Left ventricle myocardium inferior (tissue), 1 donor: ENCODE measurements around the gene PRCP. TPM values are rescaled to one million over a fixed set of nuclear protein-coding genes. Genes with fewer than 3 reads are reported as not detected.
A peak's percentile ranks its signal among the peaks of the same experiment; 100 is the strongest.

Experiments used
- DNase-seq: peaks from one replicate; pipeline ENCODE4 v3.0.0-alpha.2; 2020
- H3K27ac ChIP-seq: fragments of 200-600 bp; replicated peaks from 2 replicates; pipeline ENCODE4 v1.8.0; 2021
- H3K27me3 ChIP-seq: fragments of 200-600 bp; 2 replicates; pipeline ENCODE4 v1.8.0; 2021; ENCODE audit warnings: low read depth
- H3K36me3 ChIP-seq: fragments of 200-600 bp; 2 replicates; pipeline ENCODE4 v1.8.0; 2021
- H3K4me1 ChIP-seq: fragments of 200-600 bp; 2 replicates; pipeline ENCODE4 v1.8.0; 2021
- H3K4me3 ChIP-seq: fragments of 200-600 bp; 2 replicates; pipeline ENCODE4 v1.8.0; 2021; ENCODE audit warnings: mild to moderate bottlenecking, moderate library complexity
- H3K9me3 ChIP-seq: fragments of 200-600 bp; replicated peaks from 2 replicates; pipeline ENCODE4 v1.8.0; 2021
- CTCF ChIP-seq: fragments of 200-600 bp; IDR thresholded peaks from 2 replicates; pipeline ENCODE4 v1.8.0; 2021; ENCODE audit warnings: antibody characterized with exemption, mild to moderate bottlenecking, borderline replicate concordance
- intact Hi-C: fragments of 100-400 bp; cut with micrococcal nuclease; formaldehyde crosslinking; loops from one replicate; pipeline ENCODE4 v1.11.0; 2022
- total RNA-seq: library from RNA; stranded (reverse); fragmentation: NEBNext Ultra II Directional; extraction: Animal tissue kit (Norgen Biotek cat#: 25700); gene quantifications from one replicate; pipeline ENCODE4 v1.2.1, GENCODE V29; 2021
- donor health status: DM: no; HTN: yes; CAD: no; lungs with severe emphysema.

Gene PRCP
- total RNA-seq, 1 donor from 2014 or later = 40.2 TPM

GRCh38 chr11:82899186-82899820 lies 927 bp downstream of the PRCP start:
- peak overlapping the region; percentile 91 for H3K27ac ChIP-seq
- intact Hi-C loops = no loop called here
- no peaks in the 10 kb centered on the region for H3K27me3 ChIP-seq
- no peak for DNase-seq
- peaks cover 58% of the 10 kb centered on the region for H3K4me1 ChIP-seq
- no peak for TF ChIP-seq CTCF
- H3K36me3 ChIP-seq = no peaks in the 10 kb centered on the region
- H3K4me3 ChIP-seq = peak overlapping the region; percentile 82
- H3K9me3 ChIP-seq = no peaks in the 10 kb centered on the region

- Histone ChIP-seq H3K4me1 (peaks cover 66% of the 10 kb centered on the region), H3K27me3 (no peaks in the 10 kb centered on the region), H3K4me3 (peak overlapping the region; percentile 82), H3K27ac (peak overlapping the region; percentile 91), H3K36me3 (no peaks in the 10 kb centered on the region), H3K9me3 (no peaks in the 10 kb centered on the region)
- no peak for DNase-seq
- TF ChIP-seq CTCF = no peak
- intact Hi-C loops = no loop called here
Measured at GRCh38 chr11:82898241-82898640, 2.0 kb downstream of the PRCP start.

GRCh38 chr11:82896183-82896582 lies 4.0 kb downstream of the PRCP start:
- Histone ChIP-seq H3K9me3 (no peaks in the 10 kb centered on the region), H3K4me1 (peaks cover 59% of the 10 kb centered on the region), H3K27ac (no peak overlapping the region), H3K27me3 (no peaks in the 10 kb centered on the region), H3K4me3 (no peak overlapping the region), H3K36me3 (no peaks in the 10 kb centered on the region)
- TF ChIP-seq CTCF = no peak
- DNase-seq = no peak
- intact Hi-C loops = no loop called here

- H3K27ac ChIP-seq = no peak overlapping the region
- peaks cover 58% of the 10 kb centered on the region for H3K4me1 ChIP-seq
- TF ChIP-seq CTCF = no peak
- no peaks in the 10 kb centered on the region for H3K27me3 ChIP-seq
- H3K4me3 ChIP-seq = no peak overlapping the region
- intact Hi-C loops = no loop called here
- no peak for DNase-seq
- no peaks in the 10 kb centered on the region for H3K36me3 ChIP-seq
- H3K9me3 ChIP-seq = no peaks in the 10 kb centered on the region
Measured at GRCh38 chr11:82895437-82896091, 4.7 kb downstream of the PRCP start.

- intact Hi-C loops = no loop called here
- Histone ChIP-seq H3K27ac (no peak overlapping the region), H3K27me3 (no peaks in the 10 kb centered on the region), H3K4me3 (no peak overlapping the region), H3K9me3 (no peaks in the 10 kb centered on the region), H3K4me1 (peaks cover 52% of the 10 kb centered on the region), H3K36me3 (no peaks in the 10 kb centered on the region)
- TF ChIP-seq CTCF = no peak
- no peak for DNase-seq
Measured at GRCh38 chr11:82892611-82893169, 7.5 kb downstream of the PRCP start.
